Fibroblast of lung (primary cell): ENCODE results near the gene E2F6.

ENCODE experiments used
- CTCF ChIP-seq, 2 donors: IDR thresholded peaks in 1 of 2; conservative IDR thresholded peaks in 1 of 2; 1 replicate in 1 of 2; 2 replicates in 1 of 2; pipeline ENCODE4 v1.5.1; 2011 to 2012; ENCODE audit warnings: low read length in 2 of 2, control low read depth in 1 of 2, inconsistent platforms in 1 of 2, low read depth in 1 of 2, mild to moderate bottlenecking in 1 of 2
- EZH2 ChIP-seq: IDR thresholded peaks from 2 replicates; pipeline ENCODE4 v1.5.1; 2012; ENCODE audit warnings: low read length, control low read depth, mild to moderate bottlenecking; ENCODE audit errors: missing control alignments

GRCh38 chr2:11481789-11482472 lies 16.0 kb upstream of the E2F6 start:
- TF ChIP-seq CTCF (conservative IDR thresholded peaks at IDR 0.05 in 1 of 2, IDR thresholded peaks at IDR 0.05 in 1 of 2; ENCODE audit: low read depth in 1 of 2, low read length in 2 of 2) (no peak), EZH2 (peak; percentile 18)
